Adrenal gland (tissue), 12 donors: ENCODE measurements around the gene LIPG. TPM values are rescaled to one million over a fixed set of nuclear protein-coding genes. Genes with fewer than 3 reads are reported as not detected.

Source experiments
- DNase-seq, 7 donors: peaks; one replicate each; pipeline ENCODE4 v3.0.0-alpha.2; 2019 to 2020
- H3K27ac ChIP-seq, 5 donors: fragments of 200-600 bp; sonication (generic) in 4 of 5; 1 replicate in 3 of 5; 2 replicates in 2 of 5; pipeline versions ENCODE4 v1.5.1 to v1.8.0; 2016 to 2020; ENCODE audit warnings: mild to moderate bottlenecking in 1 of 5
- H3K27me3 ChIP-seq: fragments of 200-600 bp; 2 replicates; pipeline ENCODE4 v1.8.0; 2021
- H3K36me3 ChIP-seq, 2 donors: fragments of 200-600 bp; replicated peaks in 1 of 2; 1 replicate in 1 of 2; 2 replicates in 1 of 2; pipeline versions ENCODE4 v1.5.1 to v1.8.0; 2018 to 2022
- H3K4me1 ChIP-seq, 2 donors: fragments of 200-600 bp; replicated peaks in 1 of 2; 1 replicate in 1 of 2; 2 replicates in 1 of 2; pipeline versions ENCODE4 v1.5.1 to v1.8.0; 2018 to 2021
- H3K4me3 ChIP-seq, 4 donors: fragments of 200-600 bp; sonication (generic) in 3 of 4; one replicate each; pipeline ENCODE4 v1.5.1; 2016 to 2018
- H3K9me3 ChIP-seq, 3 donors: fragments of 200-600 bp; sonication (generic) in 1 of 3; replicated peaks in 1 of 3; 1 replicate in 2 of 3; 2 replicates in 1 of 3; pipeline versions ENCODE4 v1.5.1 to v1.8.0; 2016 to 2021
- CTCF ChIP-seq, 6 experiments: fragments of 450-650 bp in 4 of 6; fragments of 200-600 bp in 2 of 6; sonication (generic) in 1 of 6; IDR thresholded peaks; 1 replicate in 5 of 6; 2 replicates in 1 of 6; pipeline versions ENCODE4 v1.5.1 to v1.8.0; 2016 to 2021; ENCODE audit warnings: antibody characterized with exemption in 6 of 6, mild to moderate bottlenecking in 2 of 6, moderate library complexity in 1 of 6
- POLR2A ChIP-seq, 2 donors: fragments of 450-650 bp; IDR thresholded peaks; one replicate each; pipeline ENCODE4 v1.6.1; 2017; ENCODE audit warnings: antibody characterized with exemption in 2 of 2, mild to moderate bottlenecking in 2 of 2, moderate library complexity in 1 of 2
- WGBS, 4 donors: extraction: QIAGEN DNeasy Blood & Tissue Kit in 2 of 4; methylation state at CpG; one replicate each; pipeline versions ENCODE4 v1.1.5 to v1.1.7; 2013 to 2017; 5-methylcytosine and 5-hydroxymethylcytosine counted together
- intact Hi-C, 2 donors: fragments of 100-400 bp; cut with DNase I; formaldehyde crosslinking; loops; one replicate each; pipeline versions ENCODE4 v1.14.1 to v1.15.0; 2022 to 2023
- polyA plus RNA-seq, 3 donors: library from polyadenylated mRNA; stranded (reverse); fragments of 200-250 nt in 2 of 3; fragments of 350-450 nt in 1 of 3; fragmentation: Illumina TruSeq in 1 of 3; extraction: RNeasy Lipid Tissue Mini Kit (QIAGEN cat#74804) in 1 of 3; gene quantifications; one replicate each; pipeline ENCODE4 v1.2.3, GENCODE V29; 2013 to 2014
- total RNA-seq, 9 donors: library from RNA; depleted of rRNA in 4 of 9; stranded (reverse); fragments of >200 nt in 4 of 9; fragments of 120-200 nt in 1 of 9; fragmentation: NEBNext Ultra II Directional in 1 of 9; extraction: Animal tissue kit (Norgen Biotek cat#: 25700) in 1 of 9; gene quantifications; one replicate each; pipeline versions ENCODE4 v1.1.0 to v1.2.4, GENCODE V29; 2013 to 2023
- donor health status: healthy with polysubstance abuse.
- donor health status: Bipolar disorder and iron deficiency.
- donor health status: DM: yes; HTN: yes; CAD: no.
- donor health status: DM: no; HTN: no; CAD: no.
- donor health status: DM: no; HTN: no; CAD: no.
- donor health status: DM: yes; HTN: yes; CAD: no.

Gene LIPG
- total and polyA plus RNA-seq, 12 donors, result 0.16 to 2.8 (median 0.44) TPM; not detected in 1

GRCh38 chr18:49617329-49617695 is 55.5 kb downstream of the LIPG start:
- no peaks in the 10 kb centered on the region for H3K27me3 ChIP-seq
- WGBS, 4 donors, result 78 to 84% (median 81%) methylated on average over 3 of the region's 3 CpGs
- H3K27ac ChIP-seq, result no peak overlapping the region
- H3K9me3 ChIP-seq, result no peaks in the 10 kb centered on the region
- DNase-seq, result no peak
- no peaks in the 10 kb centered on the region for H3K4me1 ChIP-seq
- no peak for TF ChIP-seq CTCF (IDR thresholded peaks at IDR 0.05)
- TF ChIP-seq POLR2A (IDR thresholded peaks at IDR 0.05), result no peak
- no peaks in the 10 kb centered on the region for H3K36me3 ChIP-seq
- no peak overlapping the region for H3K4me3 ChIP-seq
- intact Hi-C loops, result no loop called here

GRCh38 chr18:49617865-49618264 is 56.0 kb downstream of the LIPG start:
- DNase-seq, result no peak
- Histone ChIP-seq H3K27me3 (no peaks in the 10 kb centered on the region), H3K4me3 (no peak overlapping the region), H3K27ac (no peak overlapping the region), H3K9me3 (no peaks in the 10 kb centered on the region), H3K4me1 (no peaks in the 10 kb centered on the region), H3K36me3 (no peaks in the 10 kb centered on the region)
- intact Hi-C loops, result no loop called here
- WGBS, 4 donors, result 73 to 78% (median 74%) methylated on average over 2 of the region's 2 CpGs
- TF ChIP-seq CTCF (IDR thresholded peaks at IDR 0.05) (no peak), POLR2A (IDR thresholded peaks at IDR 0.05) (no peak)

GRCh38 chr18:49618742-49619681 is 57.2 kb downstream of the LIPG start:
- intact Hi-C loops, result no loop called here
- Histone ChIP-seq H3K4me3 (no peak overlapping the region), H3K27me3 (peaks cover 5% of the 10 kb centered on the region), H3K4me1 (no peaks in the 10 kb centered on the region), H3K27ac (no peak overlapping the region), H3K36me3 (no peaks in the 10 kb centered on the region), H3K9me3 (no peaks in the 10 kb centered on the region)
- 47 to 57% (median 53%) methylated on average over 11 of the region's 11 CpGs for WGBS, 4 donors
- peak in 1 of 7 donors; percentile 5 for DNase-seq
- TF ChIP-seq CTCF (IDR thresholded peaks at IDR 0.05) (no peak), POLR2A (IDR thresholded peaks at IDR 0.05) (no peak)

- TF ChIP-seq CTCF (IDR thresholded peaks at IDR 0.05) (no peak), POLR2A (IDR thresholded peaks at IDR 0.05) (no peak)
- Histone ChIP-seq H3K4me1 (no peaks in the 10 kb centered on the region), H3K27ac (no peak overlapping the region), H3K9me3 (no peaks in the 10 kb centered on the region), H3K4me3 (no peak overlapping the region), H3K27me3 (peaks cover 5% of the 10 kb centered on the region), H3K36me3 (no peaks in the 10 kb centered on the region)
- DNase-seq, result no peak
- intact Hi-C loops, result no loop called here
- WGBS, 4 donors, result 76 to 88% (median 83%) methylated on average over 7 of the region's 7 CpGs
Measured at GRCh38 chr18:49619801-49620200, 57.9 kb downstream of the LIPG start.
